Vagina (tissue), 2 donors: ENCODE results near the gene ZNF280B. TPM values are rescaled to one million over a fixed set of nuclear protein-coding genes. Genes with fewer than 3 reads are reported as not detected.

Experiments used
- DNase-seq, 2 donors: peaks; one replicate each; pipeline ENCODE4 v3.0.0-alpha.2; 2017; ENCODE audit errors: extremely low spot score in 2 of 2
- H3K27ac ChIP-seq: fragments of 200-600 bp; sonication (generic); one replicate; pipeline ENCODE4 v1.5.1; 2019
- H3K27me3 ChIP-seq: fragments of 200-600 bp; sonication (generic); one replicate; pipeline ENCODE4 v1.5.1; 2019
- H3K36me3 ChIP-seq, 2 donors: fragments of 200-600 bp; sonication (generic); one replicate each; pipeline ENCODE4 v1.5.1; 2017 to 2019
- H3K4me1 ChIP-seq: fragments of 200-600 bp; sonication (generic); one replicate; pipeline ENCODE4 v1.5.1; 2019
- H3K4me3 ChIP-seq, 2 donors: fragments of 200-600 bp; sonication (generic); 1 replicate in 1 of 2; 2 replicates in 1 of 2; pipeline ENCODE4 v1.5.1; 2016 to 2019
- H3K9me3 ChIP-seq: fragments of 200-600 bp; sonication (generic); one replicate; pipeline ENCODE4 v1.5.1; 2019
- CTCF ChIP-seq, 3 experiments: fragments of 450-650 bp in 2 of 3; fragments of 200-600 bp in 1 of 3; sonication (generic) in 1 of 3; IDR thresholded peaks; one replicate each; pipeline ENCODE4 v1.5.1; 2017 to 2019; ENCODE audit warnings: antibody characterized with exemption in 3 of 3, mild to moderate bottlenecking in 2 of 3, moderate library complexity in 2 of 3
- POLR2A ChIP-seq, 2 donors: fragments of 450-650 bp; IDR thresholded peaks; one replicate each; pipeline ENCODE4 v1.6.1; 2017; ENCODE audit warnings: antibody characterized with exemption in 2 of 2, mild to moderate bottlenecking in 2 of 2, moderate library complexity in 2 of 2
- POLR2AphosphoS5 ChIP-seq, 2 donors: sonication (generic); formaldehyde crosslinking; IDR thresholded peaks; one replicate each; pipeline ENCODE4 v1.9.0; 2017; ENCODE audit warnings: antibody characterized with exemption in 2 of 2, mild to moderate bottlenecking in 2 of 2, low read depth in 1 of 2; ENCODE audit not compliant: insufficient read depth in 1 of 2
- intact Hi-C: fragments of 100-400 bp; cut with DNase I; formaldehyde crosslinking; loops from one replicate; pipeline ENCODE4 v1.15.1; 2023
- total RNA-seq: library from RNA; depleted of rRNA; stranded (reverse); fragments of >200 nt; gene quantifications from one replicate; pipeline ENCODE4 v1.2.3, GENCODE V29; 2016

The ZNF280B gene
- 0.25 TPM for total RNA-seq

- no peaks in the 10 kb centered on the region for H3K27me3 ChIP-seq
- intact Hi-C loops, result no loop called here
- H3K4me1 ChIP-seq, result peaks cover 8% of the 10 kb centered on the region
- no peaks in the 10 kb centered on the region for H3K9me3 ChIP-seq
- no peaks in the 10 kb centered on the region for H3K36me3 ChIP-seq
- no peak for DNase-seq
- H3K4me3 ChIP-seq, result peak within 1 kb of the TSS; percentile 36 to 39
- TF ChIP-seq CTCF (IDR thresholded peaks at IDR 0.05), result no peak
- no peak for TF ChIP-seq POLR2AphosphoS5 (IDR thresholded peaks at IDR 0.05; ENCODE audit: insufficient read depth in 1 of 2, low read depth in 1 of 2)
- no peak for TF ChIP-seq POLR2A (IDR thresholded peaks at IDR 0.05)
- no peak within 1 kb of the TSS for H3K27ac ChIP-seq
Measured at GRCh38 chr22:22508274-22509176, at the start of gene ZNF280B. ZNF280B (minus strand) TSS chr22:22508742; CDS start chr22:22489398, 19,344 bp downstream.

- no peaks in the 10 kb centered on the region for H3K9me3 ChIP-seq
- no peak for TF ChIP-seq CTCF (IDR thresholded peaks at IDR 0.05)
- TF ChIP-seq POLR2A (IDR thresholded peaks at IDR 0.05), result no peak
- no peak for TF ChIP-seq POLR2AphosphoS5 (IDR thresholded peaks at IDR 0.05; ENCODE audit: insufficient read depth in 1 of 2, low read depth in 1 of 2)
- H3K36me3 ChIP-seq, result no peaks in the 10 kb centered on the region
- intact Hi-C loops, result no loop called here
- no peak overlapping the region for H3K4me3 ChIP-seq
- H3K27me3 ChIP-seq, result no peaks in the 10 kb centered on the region
- no peaks in the 10 kb centered on the region for H3K4me1 ChIP-seq
- H3K27ac ChIP-seq, result no peak overlapping the region
- no peak for DNase-seq
Measured at GRCh38 chr22:22556995-22557925, 48.7 kb upstream of the ZNF280B start.

- Histone ChIP-seq H3K9me3 (no peaks in the 10 kb centered on the region), H3K27ac (no peak overlapping the region), H3K27me3 (no peaks in the 10 kb centered on the region), H3K4me3 (no peak overlapping the region), H3K4me1 (no peaks in the 10 kb centered on the region), H3K36me3 (no peaks in the 10 kb centered on the region)
- no peak for DNase-seq
- no peak for TF ChIP-seq POLR2A (IDR thresholded peaks at IDR 0.05)
- no peak for TF ChIP-seq POLR2AphosphoS5 (IDR thresholded peaks at IDR 0.05; ENCODE audit: insufficient read depth in 1 of 2, low read depth in 1 of 2)
- no peak for TF ChIP-seq CTCF (IDR thresholded peaks at IDR 0.05)
- intact Hi-C loops, result no loop called here
Measured at GRCh38 chr22:22556578-22556977, 48.0 kb upstream of the ZNF280B start.

- no peaks in the 10 kb centered on the region for H3K4me1 ChIP-seq
- TF ChIP-seq POLR2AphosphoS5 (IDR thresholded peaks at IDR 0.05; ENCODE audit: insufficient read depth in 1 of 2, low read depth in 1 of 2) (no peak), POLR2A (IDR thresholded peaks at IDR 0.05) (no peak), CTCF (IDR thresholded peaks at IDR 0.05) (no peak)
- H3K36me3 ChIP-seq, result no peaks in the 10 kb centered on the region
- H3K9me3 ChIP-seq, result no peaks in the 10 kb centered on the region
- H3K27ac ChIP-seq, result no peak overlapping the region
- intact Hi-C loops, result no loop called here
- no peaks in the 10 kb centered on the region for H3K27me3 ChIP-seq
- DNase-seq, result no peak
- no peak overlapping the region for H3K4me3 ChIP-seq
Measured at GRCh38 chr22:22555596-22555995, 47.1 kb upstream of the ZNF280B start.
